ENCODE data around the gene DYNC1I2. TPM values are rescaled to one million over a fixed set of nuclear protein-coding genes. Genes with fewer than 3 reads are reported as not detected.

DYNC1I2 gene
- total RNA-seq, 2 donors from 2014 or later = 89.8 to 122 TPM

- DNase-seq (ENCODE audit: low spot score) (no peak), ATAC-seq (ENCODE audit: insufficient number of reproducible peaks, low FRiP score, low read depth) (no peak)
- no peaks in the 10 kb centered on the region for H3K4me1 ChIP-seq (ENCODE audit: control insufficient read depth in 1 of 2, low read depth in 2 of 2)
- no peak for TF ChIP-seq CTCF (IDR thresholded peaks at IDR 0.05)
- no peaks in the 10 kb centered on the region for H3K27me3 ChIP-seq (replicated peaks; ENCODE audit: insufficient read depth)
- H3K9me3 ChIP-seq = no peaks in the 10 kb centered on the region
- H3K4me3 ChIP-seq = no peak overlapping the region
- peaks cover 38% of the 10 kb centered on the region for H3K36me3 ChIP-seq
- no peak overlapping the region for H3K27ac ChIP-seq
Observed at GRCh38 chr2:171728989-171729951, 42.0 kb downstream of the DYNC1I2 start.

- no peak for ATAC-seq (ENCODE audit: insufficient number of reproducible peaks, low FRiP score, low read depth)
- H3K27me3 ChIP-seq (replicated peaks; ENCODE audit: insufficient read depth) = no peaks in the 10 kb centered on the region
- no peaks in the 10 kb centered on the region for H3K4me1 ChIP-seq (ENCODE audit: control insufficient read depth in 1 of 2, low read depth in 2 of 2)
- H3K27ac ChIP-seq = no peak overlapping the region
- peaks cover 38% of the 10 kb centered on the region for H3K36me3 ChIP-seq
- no peaks in the 10 kb centered on the region for H3K9me3 ChIP-seq
- no peak overlapping the region for H3K4me3 ChIP-seq
- DNase-seq (ENCODE audit: low spot score) = no peak
- no peak for TF ChIP-seq CTCF (IDR thresholded peaks at IDR 0.05)
Observed at GRCh38 chr2:171729952-171730317, 42.7 kb downstream of the DYNC1I2 start.

- no peak for TF ChIP-seq CTCF (IDR thresholded peaks at IDR 0.05)
- ATAC-seq (ENCODE audit: insufficient number of reproducible peaks, low FRiP score, low read depth) = no peak
- Histone ChIP-seq H3K4me3 (no peak overlapping the region), H3K36me3 (peaks cover 18% of the 10 kb centered on the region), H3K27ac (no peak overlapping the region), H3K4me1 (ENCODE audit: control insufficient read depth in 1 of 2, low read depth in 2 of 2) (no peaks in the 10 kb centered on the region), H3K9me3 (no peaks in the 10 kb centered on the region), H3K27me3 (replicated peaks; ENCODE audit: insufficient read depth) (no peaks in the 10 kb centered on the region)
- DNase-seq (ENCODE audit: low spot score) = no peak
Observed at GRCh38 chr2:171735991-171736710, 48.9 kb downstream of the DYNC1I2 start.

GRCh38 chr2:171741189-171741588 lies 53.9 kb downstream of the DYNC1I2 start:
- Histone ChIP-seq H3K4me1 (ENCODE audit: control insufficient read depth in 1 of 2, low read depth in 2 of 2) (no peaks in the 10 kb centered on the region), H3K36me3 (peaks cover 26% of the 10 kb centered on the region), H3K4me3 (no peak overlapping the region), H3K9me3 (no peaks in the 10 kb centered on the region), H3K27ac (no peak overlapping the region), H3K27me3 (replicated peaks; ENCODE audit: insufficient read depth) (no peaks in the 10 kb centered on the region)
- DNase-seq (ENCODE audit: low spot score) = no peak
- no peak for TF ChIP-seq CTCF (IDR thresholded peaks at IDR 0.05)
- ATAC-seq (ENCODE audit: insufficient number of reproducible peaks, low FRiP score, low read depth) = no peak

- TF ChIP-seq CTCF (IDR thresholded peaks at IDR 0.05) = no peak
- no peaks in the 10 kb centered on the region for H3K9me3 ChIP-seq
- no peak overlapping the region for H3K4me3 ChIP-seq
- H3K36me3 ChIP-seq = peaks cover 39% of the 10 kb centered on the region
- no peaks in the 10 kb centered on the region for H3K4me1 ChIP-seq (ENCODE audit: control insufficient read depth in 1 of 2, low read depth in 2 of 2)
- ATAC-seq (ENCODE audit: insufficient number of reproducible peaks, low FRiP score, low read depth) (no peak), DNase-seq (ENCODE audit: low spot score) (no peak)
- H3K27me3 ChIP-seq (replicated peaks; ENCODE audit: insufficient read depth) = no peaks in the 10 kb centered on the region
- no peak overlapping the region for H3K27ac ChIP-seq
Observed at GRCh38 chr2:171742760-171743159, 55.5 kb downstream of the DYNC1I2 start.

Data from thoracic aorta (tissue), 2 donors.